CD4-positive, CD25-positive, alpha-beta regulatory T cell (primary cell): ENCODE results near the gene NECTIN3. TPM values are rescaled to one million over a fixed set of nuclear protein-coding genes. Genes with fewer than 3 reads are reported as not detected.

Source experiments
- ATAC-seq, 2 donors: fragments of 150-1000 bp; cut with Tn5 transposase; one replicate each; pipeline ENCODE4 v1.10.0; 2021; ENCODE audit warnings: low read depth in 2 of 2, moderate number of reproducible peaks in 2 of 2, moderate library complexity in 1 of 2
- DNase-seq, 3 donors: peaks; one replicate each; pipeline versions ENCODE4 v3.0.0 to v3.0.0-alpha.2; 2012 to 2022; ENCODE audit warnings: mixed read lengths in 1 of 3
- H3K27ac ChIP-seq: one replicate; pipeline ENCODE4 v1.7.0; 2013; ENCODE audit warnings: mild to moderate bottlenecking, low read length; ENCODE audit not compliant: insufficient read depth, poor library complexity, severe bottlenecking
- H3K27me3 ChIP-seq: one replicate; pipeline ENCODE4 v1.7.0; 2013; ENCODE audit warnings: low read length; ENCODE audit not compliant: control insufficient read depth, insufficient read depth
- H3K36me3 ChIP-seq: one replicate; pipeline ENCODE4 v1.7.0; 2013; ENCODE audit warnings: mild to moderate bottlenecking, low read length, moderate library complexity; ENCODE audit not compliant: control insufficient read depth, insufficient read depth
- H3K4me1 ChIP-seq: 2 replicates; pipeline ENCODE4 v1.7.0; 2013; ENCODE audit warnings: mild to moderate bottlenecking, low read length; ENCODE audit not compliant: insufficient read depth, control insufficient read depth, poor library complexity, severe bottlenecking
- H3K4me3 ChIP-seq: one replicate; pipeline ENCODE4 v1.7.0; 2013; ENCODE audit warnings: low read depth, mild to moderate bottlenecking, low read length, moderate library complexity
- H3K9me3 ChIP-seq, 2 experiments: 1 replicate in 1 of 2; 2 replicates in 1 of 2; pipeline ENCODE4 v1.7.0; 2013; ENCODE audit warnings: low read length in 2 of 2, mild to moderate bottlenecking in 1 of 2, moderate library complexity in 1 of 2; ENCODE audit not compliant: control insufficient read depth in 2 of 2
- H3K27ac Mint-ChIP-seq, 3 donors: one replicate each; pipeline ENCODE4 v1.8.0; 2020 to 2022; ENCODE audit warnings: mild to moderate bottlenecking in 3 of 3, mixed read lengths in 3 of 3, moderate library complexity in 2 of 3
- H3K27me3 Mint-ChIP-seq: one replicate; pipeline ENCODE4 v1.8.0; 2022; ENCODE audit warnings: mild to moderate bottlenecking, mixed read lengths
- H3K36me3 Mint-ChIP-seq: one replicate; pipeline ENCODE4 v1.8.0; 2020; ENCODE audit warnings: mixed read lengths
- H3K4me1 Mint-ChIP-seq, 4 donors: one replicate each; pipeline ENCODE4 v1.8.0; 2020 to 2022; ENCODE audit warnings: mixed read lengths in 4 of 4, mild to moderate bottlenecking in 1 of 4
- H3K4me3 Mint-ChIP-seq, 4 donors: one replicate each; pipeline ENCODE4 v1.8.0; 2020 to 2022; ENCODE audit warnings: mild to moderate bottlenecking in 4 of 4, mixed read lengths in 4 of 4, moderate library complexity in 3 of 4
- H3K9me3 Mint-ChIP-seq, 7 donors: one replicate each; pipeline ENCODE4 v1.8.0; 2020 to 2022; ENCODE audit warnings: mixed read lengths in 7 of 7, mild to moderate bottlenecking in 3 of 7, moderate library complexity in 2 of 7
- polyA plus RNA-seq, 4 donors: library from polyadenylated mRNA; unstranded; fragments of 300-500 nt; fragmentation: Illumina TruSeq; gene quantifications; one replicate each; pipeline ENCODE4 v1.2.3, GENCODE V29; 2021
- total RNA-seq: library from RNA; stranded (reverse); gene quantifications from one replicate; pipeline ENCODE4 v1.2.3, GENCODE V29; 2022

The NECTIN3 gene
- total and polyA plus RNA-seq, 5 donors from 2014 or later = 0.33 to 3.1 (median 0.50) TPM

DNA sequence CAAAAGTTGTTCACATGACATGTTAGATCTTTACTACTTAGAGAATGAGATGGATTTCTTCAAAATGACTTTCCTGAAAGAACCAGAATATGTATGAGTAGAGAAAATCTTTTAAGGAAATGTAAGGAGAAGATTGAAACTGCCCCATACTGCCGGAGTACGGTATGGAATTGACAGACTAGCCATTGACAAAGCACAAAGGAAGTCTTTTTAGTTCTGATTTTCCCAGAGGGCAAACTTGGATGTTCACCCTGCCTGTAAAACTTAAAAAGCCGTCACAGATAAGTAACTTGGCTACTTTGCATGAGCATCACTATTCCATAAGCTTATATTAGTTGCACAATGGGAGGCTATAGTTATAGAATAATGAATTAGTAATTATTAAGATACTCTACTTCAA lies 93.8 kb downstream of the NECTIN3 start:
- peaks cover 4% of the 10 kb centered on the region for H3K27me3 Mint-ChIP-seq
- Histone ChIP-seq H3K9me3 (no peaks in the 10 kb centered on the region), H3K36me3 (no peaks in the 10 kb centered on the region), H3K4me1 (no peaks in the 10 kb centered on the region), H3K27me3 (no peaks in the 10 kb centered on the region), H3K4me3 (no peak overlapping the region), H3K27ac (no peak overlapping the region)
- H3K4me3 Mint-ChIP-seq = no peak overlapping the region
- DNase-seq = no peak
- no peak overlapping the region for H3K27ac Mint-ChIP-seq
- ATAC-seq = no peak
- peaks cover 0 to 2% (median 0%) of the 10 kb centered on the region in 7 donors for H3K9me3 Mint-ChIP-seq
- no peaks in the 10 kb centered on the region for H3K4me1 Mint-ChIP-seq
- peaks cover 3% of the 10 kb centered on the region for H3K36me3 Mint-ChIP-seq

DNA sequence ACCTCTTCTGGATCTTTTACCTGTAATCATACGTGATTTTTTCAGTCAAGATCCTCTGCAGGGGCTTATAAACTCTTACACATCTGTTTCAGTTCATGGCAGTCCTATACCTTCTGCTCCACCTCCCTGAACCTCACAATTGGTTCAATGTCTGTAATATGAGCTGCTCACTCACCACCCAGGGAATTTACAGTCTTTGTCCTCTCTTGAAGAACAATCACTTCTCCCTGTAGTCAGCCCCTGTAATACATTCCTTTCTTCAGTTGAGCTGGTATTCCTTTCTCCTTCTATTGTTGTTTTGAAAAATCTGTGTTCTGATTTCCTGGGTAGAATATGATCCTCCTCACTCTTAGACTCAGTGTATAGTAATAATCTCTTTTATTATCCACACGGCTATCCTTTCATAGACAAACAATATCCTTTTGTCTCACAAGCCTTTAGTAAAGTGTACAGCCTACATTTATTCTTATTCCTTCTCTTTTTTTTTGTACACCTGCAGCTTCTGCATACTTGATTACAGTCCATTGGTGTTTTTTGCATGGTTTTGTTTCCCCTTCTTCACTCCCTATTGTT lies 101.8 kb downstream of the NECTIN3 start:
- Histone ChIP-seq H3K4me3 (no peak overlapping the region), H3K4me1 (no peaks in the 10 kb centered on the region), H3K36me3 (no peaks in the 10 kb centered on the region), H3K27me3 (no peaks in the 10 kb centered on the region), H3K27ac (no peak overlapping the region), H3K9me3 (no peaks in the 10 kb centered on the region)
- H3K36me3 Mint-ChIP-seq = no peaks in the 10 kb centered on the region
- ATAC-seq (no peak), DNase-seq (no peak)
- H3K4me1 Mint-ChIP-seq = no peaks in the 10 kb centered on the region
- no peak overlapping the region for H3K27ac Mint-ChIP-seq
- no peak overlapping the region for H3K4me3 Mint-ChIP-seq
- H3K27me3 Mint-ChIP-seq = peaks cover 6% of the 10 kb centered on the region
- peaks cover 0 to 3% (median 0%) of the 10 kb centered on the region in 7 donors for H3K9me3 Mint-ChIP-seq

DNA sequence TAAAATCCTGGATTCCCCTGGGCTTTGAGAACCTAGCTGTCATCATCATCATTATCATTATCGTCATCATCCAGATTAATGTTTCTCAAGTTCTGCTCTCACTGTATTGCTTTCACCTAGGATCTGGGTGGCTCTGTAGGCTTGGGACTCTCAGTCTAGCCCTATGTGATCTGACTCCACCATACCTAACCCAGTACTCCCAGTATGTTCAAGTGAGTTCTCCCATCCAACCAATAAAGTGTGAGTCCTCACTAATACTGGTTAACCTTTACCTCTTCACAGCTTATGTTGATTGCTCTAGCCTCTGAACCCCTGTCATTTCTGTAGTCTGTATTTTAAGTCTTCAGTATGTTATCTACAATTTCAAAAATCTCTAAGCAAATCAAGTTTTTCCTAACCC lies 102.3 kb downstream of the NECTIN3 start:
- no peak overlapping the region for H3K4me3 ChIP-seq
- no peak overlapping the region for H3K27ac ChIP-seq
- no peak for DNase-seq
- no peaks in the 10 kb centered on the region for H3K36me3 ChIP-seq
- Mint-ChIP-seq H3K27ac (no peak overlapping the region), H3K27me3 (peaks cover 6% of the 10 kb centered on the region), H3K4me3 (no peak overlapping the region), H3K36me3 (no peaks in the 10 kb centered on the region), H3K4me1 (no peaks in the 10 kb centered on the region), H3K9me3 (peaks cover 0 to 3% (median 0%) of the 10 kb centered on the region in 7 donors)
- H3K4me1 ChIP-seq = no peaks in the 10 kb centered on the region
- no peaks in the 10 kb centered on the region for H3K9me3 ChIP-seq
- ATAC-seq = no peak
- no peaks in the 10 kb centered on the region for H3K27me3 ChIP-seq

DNA sequence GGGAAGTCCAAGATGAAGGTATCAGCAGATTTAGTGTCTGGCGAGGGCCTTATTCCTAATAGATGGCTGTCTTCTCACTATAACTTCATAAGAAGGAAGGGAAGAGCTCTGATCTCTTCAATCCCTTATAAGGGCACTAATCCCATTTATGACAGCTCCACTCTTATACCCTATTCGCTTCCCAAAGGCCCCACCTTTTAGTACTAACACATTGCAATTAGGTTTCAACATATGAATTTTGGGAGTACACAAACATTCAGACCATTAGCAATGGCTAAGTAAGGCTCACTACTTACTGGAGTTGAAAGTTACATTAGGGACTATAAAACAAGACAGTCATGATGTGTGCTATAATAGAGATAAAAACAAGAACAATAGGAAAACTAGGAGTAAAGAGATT lies 118.9 kb downstream of the NECTIN3 start:
- no peaks in the 10 kb centered on the region for H3K36me3 ChIP-seq
- Mint-ChIP-seq H3K4me1 (peaks cover 0 to 23% (median 15%) of the 10 kb centered on the region in 4 donors), H3K36me3 (no peaks in the 10 kb centered on the region), H3K9me3 (peaks cover 0 to 1% (median 0%) of the 10 kb centered on the region in 7 donors), H3K27me3 (peaks cover 8% of the 10 kb centered on the region), H3K27ac (peak overlapping the region; percentile 16 to 66 (median 60)), H3K4me3 (no peak overlapping the region)
- H3K27ac ChIP-seq = no peak overlapping the region
- no peaks in the 10 kb centered on the region for H3K27me3 ChIP-seq
- H3K9me3 ChIP-seq = no peaks in the 10 kb centered on the region
- DNase-seq (no peak), ATAC-seq (no peak)
- peaks cover 3% of the 10 kb centered on the region for H3K4me1 ChIP-seq
- H3K4me3 ChIP-seq = no peak overlapping the region

DNA sequence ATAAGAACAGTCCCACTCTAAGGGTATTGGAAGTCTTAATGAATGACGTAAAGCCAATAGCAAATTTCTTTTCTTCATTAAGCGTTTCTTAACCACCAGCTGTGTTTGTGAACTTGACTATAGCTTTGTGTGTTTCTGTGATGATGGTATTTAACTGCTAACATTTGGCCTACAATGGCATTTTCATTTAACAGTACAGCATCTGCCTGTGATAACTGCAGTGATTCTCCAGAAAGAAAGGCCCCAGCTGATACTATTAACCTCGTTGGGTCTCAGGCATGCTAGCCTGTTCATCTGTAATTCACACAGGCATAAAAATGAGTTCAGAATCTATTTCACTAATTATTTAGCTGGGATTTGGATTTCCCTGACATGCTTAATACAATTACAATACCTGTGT lies 121.9 kb downstream of the NECTIN3 start:
- DNase-seq = no peak
- Mint-ChIP-seq H3K27ac (no peak overlapping the region), H3K4me3 (no peak overlapping the region), H3K36me3 (no peaks in the 10 kb centered on the region), H3K27me3 (no peaks in the 10 kb centered on the region), H3K9me3 (peaks cover 0 to 2% (median 0%) of the 10 kb centered on the region in 7 donors), H3K4me1 (peaks cover 0 to 27% (median 16%) of the 10 kb centered on the region in 4 donors)
- H3K36me3 ChIP-seq = no peaks in the 10 kb centered on the region
- H3K27me3 ChIP-seq = no peaks in the 10 kb centered on the region
- H3K4me1 ChIP-seq = peaks cover 6% of the 10 kb centered on the region
- no peak for ATAC-seq
- H3K9me3 ChIP-seq = no peaks in the 10 kb centered on the region
- no peak overlapping the region for H3K4me3 ChIP-seq
- no peak overlapping the region for H3K27ac ChIP-seq

DNA sequence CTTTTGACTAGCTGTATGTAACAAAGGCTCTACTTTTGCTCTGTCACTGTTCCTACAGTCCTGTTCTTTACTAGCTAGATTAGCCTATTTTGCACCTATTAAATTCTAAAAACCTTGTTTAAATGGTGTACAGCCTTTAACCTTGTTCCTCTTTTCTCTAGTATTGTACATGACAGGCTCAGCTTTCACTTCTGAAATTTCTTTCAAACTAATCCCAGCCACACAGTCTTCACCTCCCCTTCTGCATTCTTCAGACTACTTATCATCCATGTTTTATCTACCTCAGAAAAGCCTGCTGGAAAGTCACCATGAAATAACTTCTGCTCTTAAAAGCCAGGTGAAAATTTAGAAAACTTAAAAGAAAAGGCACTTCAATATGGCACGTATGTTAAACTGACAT lies 122.4 kb downstream of the NECTIN3 start:
- ATAC-seq (no peak), DNase-seq (no peak)
- Histone ChIP-seq H3K4me3 (no peak overlapping the region), H3K27ac (no peak overlapping the region), H3K36me3 (no peaks in the 10 kb centered on the region), H3K9me3 (no peaks in the 10 kb centered on the region), H3K27me3 (no peaks in the 10 kb centered on the region), H3K4me1 (peaks cover 6% of the 10 kb centered on the region)
- peaks cover 0 to 2% (median 0%) of the 10 kb centered on the region in 7 donors for H3K9me3 Mint-ChIP-seq
- peaks cover 0 to 27% (median 16%) of the 10 kb centered on the region in 4 donors for H3K4me1 Mint-ChIP-seq
- H3K27ac Mint-ChIP-seq = peak overlapping the region in 1 of 3 donors; percentile 12
- H3K4me3 Mint-ChIP-seq = no peak overlapping the region
- H3K27me3 Mint-ChIP-seq = no peaks in the 10 kb centered on the region
- H3K36me3 Mint-ChIP-seq = no peaks in the 10 kb centered on the region

DNA sequence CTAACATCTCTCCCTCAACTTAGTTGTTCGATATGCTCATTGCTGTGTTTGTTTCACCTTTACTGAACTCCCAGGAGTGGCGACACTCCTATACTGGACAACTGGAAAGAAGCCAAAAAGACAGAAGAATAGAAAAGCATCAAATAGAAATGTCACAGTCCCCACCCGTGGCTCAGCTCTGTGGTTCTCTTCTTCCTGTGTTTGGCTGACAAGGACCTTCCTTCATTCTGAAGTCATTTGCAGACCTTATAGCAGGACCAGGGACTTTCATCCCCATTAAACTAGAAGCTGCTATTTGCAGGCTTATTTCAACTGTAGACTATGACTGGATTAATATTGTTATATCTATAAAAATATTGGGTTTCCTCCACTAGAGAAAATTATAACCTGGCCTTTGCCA lies 125.9 kb downstream of the NECTIN3 start:
- H3K4me1 ChIP-seq = peaks cover 3% of the 10 kb centered on the region
- no peaks in the 10 kb centered on the region for H3K9me3 ChIP-seq
- H3K27me3 Mint-ChIP-seq = peaks cover 5% of the 10 kb centered on the region
- H3K4me1 Mint-ChIP-seq = peaks cover 0 to 14% (median 1%) of the 10 kb centered on the region in 4 donors
- H3K27ac Mint-ChIP-seq = no peak overlapping the region
- DNase-seq (peak in 1 of 3 donors; percentile 40), ATAC-seq (no peak)
- no peak overlapping the region for H3K4me3 ChIP-seq
- H3K36me3 ChIP-seq = no peaks in the 10 kb centered on the region
- H3K36me3 Mint-ChIP-seq = no peaks in the 10 kb centered on the region
- H3K9me3 Mint-ChIP-seq = peaks cover 0 to 2% (median 0%) of the 10 kb centered on the region in 7 donors
- H3K27ac ChIP-seq = no peak overlapping the region
- H3K4me3 Mint-ChIP-seq = no peak overlapping the region
- H3K27me3 ChIP-seq = no peaks in the 10 kb centered on the region

DNA sequence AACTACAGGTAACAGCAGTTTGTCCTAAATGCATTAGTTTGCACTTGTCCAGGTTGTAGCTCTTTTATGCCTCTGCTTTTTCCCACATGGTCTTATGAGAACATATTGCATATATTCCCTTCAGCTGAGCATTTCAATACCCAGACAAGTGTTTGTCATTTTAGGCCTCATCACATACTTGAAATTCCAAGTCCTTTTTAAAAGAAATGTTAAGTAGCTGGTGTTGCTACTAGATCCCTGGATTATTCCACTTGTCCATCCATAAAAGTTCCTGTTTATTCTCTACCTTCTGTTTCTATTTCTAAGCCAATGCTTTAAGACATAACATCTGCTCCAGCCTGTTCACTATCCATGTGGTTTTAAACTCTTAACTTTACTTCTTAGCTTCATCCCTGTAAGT lies 128.4 kb downstream of the NECTIN3 start:
- DNase-seq (no peak), ATAC-seq (no peak)
- Histone ChIP-seq H3K4me1 (peaks cover 3% of the 10 kb centered on the region), H3K4me3 (no peak overlapping the region), H3K36me3 (no peaks in the 10 kb centered on the region), H3K27me3 (no peaks in the 10 kb centered on the region), H3K27ac (no peak overlapping the region), H3K9me3 (no peaks in the 10 kb centered on the region)
- Mint-ChIP-seq H3K27ac (no peak overlapping the region), H3K4me1 (peaks cover 0 to 4% (median 1%) of the 10 kb centered on the region in 4 donors), H3K27me3 (peaks cover 5% of the 10 kb centered on the region), H3K9me3 (peaks cover 0 to 2% (median 0%) of the 10 kb centered on the region in 7 donors), H3K36me3 (no peaks in the 10 kb centered on the region), H3K4me3 (no peak overlapping the region)
